ENCODE measurements around the gene NFKBIE. TPM values are rescaled to one million over a fixed set of nuclear protein-coding genes. Genes with fewer than 3 reads are reported as not detected.

NFKBIE gene
- total RNA-seq, 4 donors from 2014 or later, result 1.3 to 5.9 (median 2.8) TPM

DNA sequence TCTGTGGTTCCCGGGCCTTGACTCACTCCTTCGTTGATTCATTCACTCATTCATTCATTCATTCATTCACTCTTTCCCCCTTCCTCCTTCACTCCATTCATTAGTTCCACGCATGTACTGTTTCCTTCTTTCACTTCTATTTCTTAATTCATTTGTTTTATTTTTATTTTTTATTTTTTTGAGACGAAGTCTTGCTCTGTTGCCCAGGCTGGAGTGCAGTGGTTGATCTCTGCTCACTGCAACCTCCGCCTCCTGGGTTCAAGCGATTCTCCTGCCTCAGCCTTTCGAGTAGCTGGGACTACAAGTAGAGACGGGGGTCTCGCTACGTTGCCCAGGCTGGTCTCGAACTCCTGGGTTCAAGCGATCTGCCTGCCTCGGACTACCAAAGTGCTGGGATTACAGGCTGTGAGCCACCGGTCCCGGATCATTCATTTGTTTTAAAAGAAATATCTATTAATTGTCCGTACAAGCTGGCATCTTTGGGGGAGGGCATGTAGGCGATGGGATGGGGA, 427 bp upstream of the NFKBIE start:
- intact Hi-C loops (cut with DNase I; ENCODE audit: low total_unique reads), result no loop called here
- Histone ChIP-seq H3K9me3 (no peaks in the 10 kb centered on the region), H3K4me3 (peak overlapping the region; percentile 42 to 75), H3K27me3 (peaks cover 0 to 8% of the 10 kb centered on the region in 2 donors), H3K4me1 (peaks cover 0 to 30% of the 10 kb centered on the region in 2 donors), H3K27ac (peak overlapping the region in 1 of 2 donors; percentile 74), H3K36me3 (no peaks in the 10 kb centered on the region)
- no peak for TF ChIP-seq POLR2A (IDR thresholded peaks at IDR 0.05)
- TF ChIP-seq, protein P1, sequence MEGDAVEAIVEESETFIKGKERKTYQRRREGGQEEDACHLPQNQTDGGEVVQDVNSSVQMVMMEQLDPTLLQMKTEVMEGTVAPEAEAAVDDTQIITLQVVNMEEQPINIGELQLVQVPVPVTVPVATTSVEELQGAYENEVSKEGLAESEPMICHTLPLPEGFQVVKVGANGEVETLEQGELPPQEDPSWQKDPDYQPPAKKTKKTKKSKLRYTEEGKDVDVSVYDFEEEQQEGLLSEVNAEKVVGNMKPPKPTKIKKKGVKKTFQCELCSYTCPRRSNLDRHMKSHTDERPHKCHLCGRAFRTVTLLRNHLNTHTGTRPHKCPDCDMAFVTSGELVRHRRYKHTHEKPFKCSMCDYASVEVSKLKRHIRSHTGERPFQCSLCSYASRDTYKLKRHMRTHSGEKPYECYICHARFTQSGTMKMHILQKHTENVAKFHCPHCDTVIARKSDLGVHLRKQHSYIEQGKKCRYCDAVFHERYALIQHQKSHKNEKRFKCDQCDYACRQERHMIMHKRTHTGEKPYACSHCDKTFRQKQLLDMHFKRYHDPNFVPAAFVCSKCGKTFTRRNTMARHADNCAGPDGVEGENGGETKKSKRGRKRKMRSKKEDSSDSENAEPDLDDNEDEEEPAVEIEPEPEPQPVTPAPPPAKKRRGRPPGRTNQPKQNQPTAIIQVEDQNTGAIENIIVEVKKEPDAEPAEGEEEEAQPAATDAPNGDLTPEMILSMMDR (IDR thresholded peaks at IDR 0.05), result no peak
- DNase-seq, result no peak

DNA sequence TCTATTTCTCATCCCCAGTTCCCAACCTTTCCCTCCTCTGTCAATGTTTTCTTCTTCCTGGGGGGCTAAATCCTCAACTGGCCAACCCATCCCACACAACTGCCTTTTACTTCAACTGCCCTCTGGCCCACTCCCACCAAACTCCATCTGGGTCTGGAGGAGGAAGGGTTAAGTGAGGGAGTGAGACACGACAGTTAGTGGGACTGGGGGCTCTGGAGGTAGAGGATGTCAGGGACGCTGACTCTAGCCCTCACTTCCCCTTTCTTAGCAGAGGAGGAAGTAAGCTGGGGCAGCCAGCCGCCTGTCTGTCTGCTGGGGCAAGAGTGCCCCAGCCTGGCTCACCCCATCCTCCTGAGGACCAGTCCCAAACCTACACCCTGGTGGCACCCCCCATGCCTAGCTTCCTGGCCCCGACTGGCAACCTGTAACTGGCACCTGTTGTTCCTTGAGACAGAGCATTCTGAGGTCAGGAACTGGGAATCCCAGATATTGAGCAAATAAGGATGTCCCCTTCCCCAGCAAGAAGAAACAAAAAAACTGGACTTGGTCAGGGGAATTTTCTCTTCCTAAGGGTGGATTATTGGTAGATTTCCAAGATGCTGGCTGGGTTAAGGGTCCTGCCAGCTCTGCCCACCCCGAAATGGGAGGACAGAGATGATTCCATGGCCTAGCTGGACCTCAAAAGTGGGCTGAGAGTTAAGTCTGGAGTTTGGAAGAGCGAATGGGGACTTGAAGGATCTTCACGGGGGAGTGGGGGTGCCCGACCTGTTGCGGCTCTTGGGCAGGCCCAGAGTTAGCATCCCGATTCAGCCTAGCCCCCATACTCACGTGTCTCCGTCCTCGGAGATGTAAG, 971 bp downstream of the NFKBIE start:
- peak overlapping the region; percentile 74 to 83 for H3K27ac ChIP-seq

DNA sequence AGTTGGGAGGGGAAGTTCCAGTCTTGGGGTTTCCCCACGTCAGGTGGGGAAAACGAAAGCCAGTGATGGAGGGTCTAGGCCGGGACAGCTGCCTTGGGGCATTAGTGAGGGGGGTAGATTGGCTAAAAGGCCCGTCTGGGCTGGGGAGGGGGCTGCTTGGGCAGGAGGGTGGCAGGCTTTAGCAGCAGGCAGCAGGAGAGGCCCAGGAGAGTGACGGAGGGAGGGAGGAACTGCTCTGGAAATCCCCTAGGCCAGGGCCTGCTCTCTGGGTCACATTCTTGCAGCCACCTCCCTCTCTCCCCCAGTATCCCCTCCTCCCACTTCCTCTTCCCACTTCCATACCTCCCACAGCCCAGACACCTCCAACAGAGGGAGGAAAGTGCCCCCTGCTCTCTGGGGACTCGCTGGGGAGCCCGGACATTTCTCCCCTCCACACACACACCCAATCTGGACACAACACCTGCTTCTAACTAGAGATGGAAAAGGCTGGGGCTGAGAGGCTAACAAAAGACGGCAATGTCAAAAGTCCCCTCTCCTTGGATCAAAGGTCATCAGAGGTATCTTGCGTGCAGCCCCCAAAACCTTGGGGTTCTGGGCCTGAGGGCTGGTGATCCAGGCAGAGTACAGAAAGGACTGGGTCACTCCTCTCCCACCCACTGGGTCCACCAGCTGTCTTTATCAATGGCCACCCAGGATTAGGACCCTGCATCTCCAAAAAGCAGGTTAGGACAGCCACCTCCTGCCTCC, 1.8 kb downstream of the NFKBIE start:
- no peaks in the 10 kb centered on the region for H3K9me3 ChIP-seq
- H3K4me1 ChIP-seq, result peaks cover 0 to 24% of the 10 kb centered on the region in 2 donors
- no peak for TF ChIP-seq POLR2A (IDR thresholded peaks at IDR 0.05)
- TF ChIP-seq, protein P1 (IDR thresholded peaks at IDR 0.05), result no peak
- no peaks in the 10 kb centered on the region for H3K27me3 ChIP-seq
- no peak for DNase-seq
- H3K27ac ChIP-seq, result no peak overlapping the region
- intact Hi-C loops (cut with DNase I; ENCODE audit: low total_unique reads), result no loop called here
- no peaks in the 10 kb centered on the region for H3K36me3 ChIP-seq
- H3K4me3 ChIP-seq, result no peak overlapping the region

More for the DNA sequence above, 971 bp downstream of the NFKBIE start:
- intact Hi-C loops (cut with DNase I; ENCODE audit: low total_unique reads), result no loop called here
- H3K9me3 ChIP-seq, result no peaks in the 10 kb centered on the region
- TF ChIP-seq POLR2A (IDR thresholded peaks at IDR 0.05), result no peak
- TF ChIP-seq, protein P1 (IDR thresholded peaks at IDR 0.05), result no peak
- no peaks in the 10 kb centered on the region for H3K27me3 ChIP-seq
- no peaks in the 10 kb centered on the region for H3K36me3 ChIP-seq
- H3K4me1 ChIP-seq, result peaks cover 0 to 24% of the 10 kb centered on the region in 2 donors
- H3K4me3 ChIP-seq, result peak overlapping the region; percentile 42 to 75
- DNase-seq, result no peak

DNA sequence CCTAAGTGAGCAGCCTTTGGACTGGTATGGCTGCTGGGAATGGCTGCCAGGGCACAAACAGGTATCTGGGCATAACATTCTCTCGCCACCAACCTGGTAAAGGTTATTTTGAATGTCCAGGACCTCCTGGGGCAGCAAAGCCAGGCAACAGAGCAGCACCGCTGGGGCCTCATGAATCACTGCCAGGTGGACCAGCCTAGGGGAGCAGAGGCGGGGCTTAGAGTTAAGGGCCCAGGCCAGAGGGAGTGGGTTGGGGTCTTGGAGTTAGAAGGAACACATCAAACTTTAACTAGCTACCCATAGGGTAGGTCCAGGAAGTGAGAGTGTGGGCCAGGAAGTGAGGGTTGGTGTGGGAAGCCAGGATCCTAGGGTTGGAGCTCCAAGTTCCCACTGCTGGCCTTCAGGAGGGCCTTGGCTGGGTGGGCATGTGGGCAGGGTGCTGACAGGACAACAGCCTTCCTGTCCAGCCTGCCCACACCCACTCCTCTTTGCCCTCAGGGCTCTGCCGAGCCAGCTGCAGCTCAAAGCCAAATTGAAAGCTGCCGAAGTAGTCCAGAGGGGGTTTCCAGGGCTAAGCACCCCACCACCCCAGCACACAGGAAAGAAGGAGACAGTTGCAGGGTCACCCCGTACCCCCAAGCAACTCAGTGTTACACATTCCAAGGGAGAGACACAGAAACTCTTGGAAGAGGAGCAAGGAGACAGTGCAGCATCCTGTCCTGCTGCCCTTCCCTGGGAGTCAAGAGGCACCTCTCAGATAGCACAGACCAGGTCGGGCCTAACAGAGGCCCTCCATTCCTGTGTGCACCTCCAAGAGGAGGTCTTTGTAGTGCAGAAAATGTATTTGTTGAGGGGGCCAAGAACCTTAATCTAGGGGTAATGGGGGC, 2.6 kb downstream of the NFKBIE start:
- no peak for TF ChIP-seq POLR2A (IDR thresholded peaks at IDR 0.05)
- TF ChIP-seq, protein P1 (IDR thresholded peaks at IDR 0.05), result no peak
- H3K27ac ChIP-seq, result no peak overlapping the region
- no peaks in the 10 kb centered on the region for H3K36me3 ChIP-seq
- H3K9me3 ChIP-seq, result no peaks in the 10 kb centered on the region
- no peak overlapping the region for H3K4me3 ChIP-seq
- peaks cover 0 to 27% of the 10 kb centered on the region in 2 donors for H3K4me1 ChIP-seq
- intact Hi-C loops (cut with DNase I; ENCODE audit: low total_unique reads), result no loop called here
- H3K27me3 ChIP-seq, result no peaks in the 10 kb centered on the region
- DNase-seq, result no peak

Measured in uterus (tissue), 4 donors.